ENCODE results near the gene AKR1E2.
A peak's percentile ranks its signal among the peaks of the same experiment; 100 is the strongest.

Gene AKR1E2

DNA sequence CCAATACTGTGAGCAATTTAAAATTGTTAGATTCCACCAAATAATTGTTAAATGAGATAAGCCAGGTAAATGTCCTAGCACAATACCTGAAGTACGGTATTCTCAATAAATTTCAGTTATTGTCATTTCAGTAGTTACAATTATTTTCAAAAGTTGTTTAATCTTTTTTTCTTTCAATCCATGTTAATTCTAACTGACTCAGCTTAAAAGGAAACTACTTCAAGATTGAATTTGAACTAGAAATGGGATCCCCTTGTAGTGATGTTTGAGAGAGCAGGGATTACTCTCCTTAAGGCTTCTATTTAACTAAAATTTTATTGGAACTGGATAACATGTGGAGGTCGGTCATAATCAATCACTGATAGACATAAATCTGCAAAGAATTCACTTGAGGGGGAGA, 6.9 kb upstream of the AKR1E2 start:
- Histone ChIP-seq H3K9ac (ENCODE audit: low read length) (no peak overlapping the region), H3K36me3 (ENCODE audit: control insufficient read depth, insufficient read depth, low read length) (no peaks in the 10 kb centered on the region), H3K9me3 (ENCODE audit: control insufficient read depth, low read length) (no peaks in the 10 kb centered on the region), H3K4me3 (ENCODE audit: low read length) (no peak overlapping the region), H3K4me1 (ENCODE audit: control insufficient read depth, insufficient read depth, low read length) (peaks cover 3% of the 10 kb centered on the region), H3K27me3 (ENCODE audit: control insufficient read depth, insufficient read depth, low read length) (no peaks in the 10 kb centered on the region)

- Histone ChIP-seq H3K4me3 (ENCODE audit: low read length) (no peak overlapping the region), H3K27me3 (ENCODE audit: control insufficient read depth, insufficient read depth, low read length) (no peaks in the 10 kb centered on the region), H3K9me3 (ENCODE audit: control insufficient read depth, low read length) (no peaks in the 10 kb centered on the region), H3K9ac (ENCODE audit: low read length) (no peak overlapping the region), H3K4me1 (ENCODE audit: control insufficient read depth, insufficient read depth, low read length) (peaks cover 3% of the 10 kb centered on the region), H3K36me3 (ENCODE audit: control insufficient read depth, insufficient read depth, low read length) (no peaks in the 10 kb centered on the region)
Observed at GRCh38 chr10:4819707-4820106, 6.3 kb upstream of the AKR1E2 start.

DNA sequence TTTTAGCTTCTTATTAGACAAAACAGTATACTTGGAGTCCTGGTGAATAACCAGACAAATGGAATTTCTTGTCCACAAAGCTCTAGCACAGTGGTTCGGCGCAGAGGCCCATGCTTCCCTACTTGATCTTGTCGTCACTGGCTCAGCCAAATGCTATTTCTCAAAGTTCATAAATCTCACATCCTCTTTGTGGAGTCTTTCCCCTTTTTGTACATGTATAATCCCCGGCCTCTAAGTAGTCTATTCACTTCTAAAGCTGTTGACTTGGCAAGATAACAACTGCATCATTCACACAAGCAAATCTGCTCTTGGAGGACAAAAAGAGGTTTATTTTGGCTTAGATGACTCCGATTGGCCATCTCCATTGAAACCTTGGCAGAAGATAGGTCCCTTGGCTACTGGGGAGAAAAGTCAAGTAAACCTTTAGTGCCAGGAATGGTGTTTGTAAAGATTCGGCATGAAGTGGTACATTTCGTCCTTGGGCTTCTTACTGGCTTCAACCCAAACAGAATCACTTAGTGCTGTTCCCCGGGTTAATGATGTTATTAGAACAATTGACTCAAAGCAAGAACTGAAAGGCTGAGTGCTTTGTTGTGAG, 5.1 kb upstream of the AKR1E2 start:
- H3K27me3 ChIP-seq (ENCODE audit: control insufficient read depth, insufficient read depth, low read length), result no peaks in the 10 kb centered on the region
- no peaks in the 10 kb centered on the region for H3K4me1 ChIP-seq (ENCODE audit: control insufficient read depth, insufficient read depth, low read length)
- no peaks in the 10 kb centered on the region for H3K9me3 ChIP-seq (ENCODE audit: control insufficient read depth, low read length)
- H3K36me3 ChIP-seq (ENCODE audit: control insufficient read depth, insufficient read depth, low read length), result no peaks in the 10 kb centered on the region
- H3K4me3 ChIP-seq (ENCODE audit: low read length), result no peak overlapping the region
- no peak overlapping the region for H3K9ac ChIP-seq (ENCODE audit: low read length)

DNA sequence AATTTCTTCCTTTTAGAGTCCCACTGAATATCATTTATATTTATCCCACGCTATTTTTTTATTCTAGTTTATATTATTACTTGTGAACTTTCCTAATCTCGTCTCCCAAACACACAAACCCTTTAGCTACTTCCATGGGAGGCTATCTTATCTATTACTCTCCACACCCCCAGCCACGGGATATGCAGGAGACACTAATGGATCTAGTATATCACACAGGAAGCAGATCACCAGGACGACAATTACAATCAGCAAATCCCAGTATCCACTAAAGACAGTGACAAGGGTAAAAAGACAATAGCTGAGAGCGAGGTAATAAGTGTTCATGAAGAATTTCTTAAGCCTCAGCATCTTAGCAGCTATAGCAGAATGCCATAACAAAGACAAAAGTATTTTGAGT, 3.8 kb upstream of the AKR1E2 start:
- Histone ChIP-seq H3K9me3 (ENCODE audit: control insufficient read depth, low read length) (no peaks in the 10 kb centered on the region), H3K27me3 (ENCODE audit: control insufficient read depth, insufficient read depth, low read length) (no peaks in the 10 kb centered on the region), H3K36me3 (ENCODE audit: control insufficient read depth, insufficient read depth, low read length) (no peaks in the 10 kb centered on the region), H3K4me1 (ENCODE audit: control insufficient read depth, insufficient read depth, low read length) (peaks cover 5% of the 10 kb centered on the region), H3K9ac (ENCODE audit: low read length) (no peak overlapping the region), H3K4me3 (ENCODE audit: low read length) (no peak overlapping the region)

DNA sequence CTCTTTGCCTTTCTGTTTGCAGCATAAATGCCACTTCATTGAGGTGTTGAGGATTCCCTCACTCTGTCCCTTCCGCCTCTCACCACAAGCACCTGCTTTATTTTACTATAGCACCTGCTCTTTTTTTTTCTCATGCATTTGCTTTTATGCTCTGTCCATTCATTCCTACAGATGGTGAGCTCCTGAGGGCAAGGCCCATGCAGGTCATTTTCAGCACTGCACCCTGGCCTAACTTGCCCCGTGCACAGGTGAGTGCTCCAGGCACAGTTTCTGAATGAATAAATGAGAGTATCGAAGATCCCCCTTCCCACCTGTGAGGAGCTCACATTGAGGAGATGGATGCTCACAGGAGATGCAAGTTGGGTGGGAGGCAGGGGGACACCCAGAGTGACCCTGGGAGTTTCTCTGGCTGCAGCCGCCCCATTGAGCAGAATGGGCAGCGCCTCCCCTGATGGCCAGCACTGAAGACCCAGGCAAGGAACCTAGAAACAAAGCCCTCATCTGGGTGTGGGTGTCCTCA, 1.2 kb upstream of the AKR1E2 start:
- no peaks in the 10 kb centered on the region for H3K27me3 ChIP-seq (ENCODE audit: control insufficient read depth, insufficient read depth, low read length)
- H3K4me1 ChIP-seq (ENCODE audit: control insufficient read depth, insufficient read depth, low read length), result peaks cover 5% of the 10 kb centered on the region
- no peaks in the 10 kb centered on the region for H3K9me3 ChIP-seq (ENCODE audit: control insufficient read depth, low read length)
- no peak overlapping the region for H3K4me3 ChIP-seq (ENCODE audit: low read length)
- no peaks in the 10 kb centered on the region for H3K36me3 ChIP-seq (ENCODE audit: control insufficient read depth, insufficient read depth, low read length)
- H3K9ac ChIP-seq (ENCODE audit: low read length), result no peak overlapping the region

DNA sequence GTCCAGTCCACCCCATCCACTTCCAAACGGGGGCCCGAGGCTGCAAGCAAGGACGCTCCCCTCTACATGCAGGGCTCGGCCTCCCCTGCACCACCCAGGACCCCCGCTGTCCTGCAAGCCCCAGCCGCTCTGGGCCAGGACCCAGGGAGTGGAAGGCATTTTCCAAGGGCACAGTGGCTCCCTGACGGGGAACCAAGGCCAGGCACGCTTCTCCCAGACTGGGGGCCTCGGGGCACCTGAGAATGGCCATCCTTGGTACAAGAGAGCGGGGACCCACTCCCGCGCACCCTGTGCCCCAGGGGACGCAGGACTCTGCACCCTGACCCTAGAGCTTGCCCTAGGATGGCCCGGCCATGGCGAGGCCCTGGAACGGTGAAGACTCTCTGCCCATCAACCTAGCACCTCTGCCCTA, 545 bp upstream of the AKR1E2 start:
- H3K4me3 ChIP-seq (ENCODE audit: low read length), result no peak overlapping the region
- H3K9ac ChIP-seq (ENCODE audit: low read length), result no peak overlapping the region
- H3K4me1 ChIP-seq (ENCODE audit: control insufficient read depth, insufficient read depth, low read length), result peaks cover 5% of the 10 kb centered on the region
- no peaks in the 10 kb centered on the region for H3K27me3 ChIP-seq (ENCODE audit: control insufficient read depth, insufficient read depth, low read length)
- no peaks in the 10 kb centered on the region for H3K36me3 ChIP-seq (ENCODE audit: control insufficient read depth, insufficient read depth, low read length)
- H3K9me3 ChIP-seq (ENCODE audit: control insufficient read depth, low read length), result no peaks in the 10 kb centered on the region

GRCh38 chr10:4826792-4827324, 851 bp downstream of the AKR1E2 start:
- no peaks in the 10 kb centered on the region for H3K36me3 ChIP-seq (ENCODE audit: control insufficient read depth, insufficient read depth, low read length)
- no peaks in the 10 kb centered on the region for H3K9me3 ChIP-seq (ENCODE audit: control insufficient read depth, low read length)
- H3K27me3 ChIP-seq (ENCODE audit: control insufficient read depth, insufficient read depth, low read length), result no peaks in the 10 kb centered on the region
- no peak overlapping the region for H3K4me3 ChIP-seq (ENCODE audit: low read length)
- peak overlapping the region; percentile 56 for H3K9ac ChIP-seq (ENCODE audit: low read length)
- peaks cover 5% of the 10 kb centered on the region for H3K4me1 ChIP-seq (ENCODE audit: control insufficient read depth, insufficient read depth, low read length)

DNA sequence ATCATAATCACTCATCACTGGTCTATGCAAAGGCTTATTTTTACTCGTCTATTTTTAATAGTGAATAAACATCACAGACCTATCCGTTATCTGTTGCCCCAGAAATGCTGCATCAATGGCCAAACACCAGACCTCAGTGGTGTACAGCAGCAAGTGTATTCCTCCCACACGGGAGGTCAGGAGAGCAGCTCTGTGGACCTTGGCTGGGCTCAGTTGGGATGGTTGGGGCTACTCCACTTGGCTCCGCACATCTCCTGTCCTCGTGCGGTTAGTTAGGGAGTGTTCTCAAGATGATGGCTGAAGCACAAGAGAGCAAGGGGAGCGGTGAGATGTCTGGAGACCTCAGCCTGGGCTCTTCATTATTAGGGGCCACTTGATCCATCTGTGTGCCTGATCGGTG, 2.0 kb downstream of the AKR1E2 start:
- H3K9me3 ChIP-seq (ENCODE audit: control insufficient read depth, low read length), result no peaks in the 10 kb centered on the region
- H3K36me3 ChIP-seq (ENCODE audit: control insufficient read depth, insufficient read depth, low read length), result no peaks in the 10 kb centered on the region

GRCh38 chr10:4830551-4830950, 4.5 kb downstream of the AKR1E2 start:
- Histone ChIP-seq H3K9me3 (ENCODE audit: control insufficient read depth, low read length) (no peaks in the 10 kb centered on the region), H3K36me3 (ENCODE audit: control insufficient read depth, insufficient read depth, low read length) (no peaks in the 10 kb centered on the region), H3K4me3 (ENCODE audit: low read length) (no peak overlapping the region), H3K9ac (ENCODE audit: low read length) (no peak overlapping the region), H3K27me3 (ENCODE audit: control insufficient read depth, insufficient read depth, low read length) (no peaks in the 10 kb centered on the region), H3K4me1 (ENCODE audit: control insufficient read depth, insufficient read depth, low read length) (peaks cover 5% of the 10 kb centered on the region)

More for the DNA sequence above, 2.0 kb downstream of the AKR1E2 start:
- Histone ChIP-seq H3K4me1 (ENCODE audit: control insufficient read depth, insufficient read depth, low read length) (peaks cover 5% of the 10 kb centered on the region), H3K9ac (ENCODE audit: low read length) (no peak overlapping the region), H3K27me3 (ENCODE audit: control insufficient read depth, insufficient read depth, low read length) (no peaks in the 10 kb centered on the region), H3K4me3 (ENCODE audit: low read length) (no peak overlapping the region)

GRCh38 chr10:4831091-4831490, 5.1 kb downstream of the AKR1E2 start:
- H3K9ac ChIP-seq (ENCODE audit: low read length), result no peak overlapping the region
- no peaks in the 10 kb centered on the region for H3K9me3 ChIP-seq (ENCODE audit: control insufficient read depth, low read length)
- H3K36me3 ChIP-seq (ENCODE audit: control insufficient read depth, insufficient read depth, low read length), result no peaks in the 10 kb centered on the region
- no peaks in the 10 kb centered on the region for H3K27me3 ChIP-seq (ENCODE audit: control insufficient read depth, insufficient read depth, low read length)
- peaks cover 5% of the 10 kb centered on the region for H3K4me1 ChIP-seq (ENCODE audit: control insufficient read depth, insufficient read depth, low read length)
- H3K4me3 ChIP-seq (ENCODE audit: low read length), result no peak overlapping the region

GRCh38 chr10:4833286-4833685, 7.3 kb downstream of the AKR1E2 start:
- no peaks in the 10 kb centered on the region for H3K27me3 ChIP-seq (ENCODE audit: control insufficient read depth, insufficient read depth, low read length)
- H3K4me3 ChIP-seq (ENCODE audit: low read length), result no peak overlapping the region
- H3K9me3 ChIP-seq (ENCODE audit: control insufficient read depth, low read length), result no peaks in the 10 kb centered on the region
- H3K36me3 ChIP-seq (ENCODE audit: control insufficient read depth, insufficient read depth, low read length), result no peaks in the 10 kb centered on the region
- no peaks in the 10 kb centered on the region for H3K4me1 ChIP-seq (ENCODE audit: control insufficient read depth, insufficient read depth, low read length)
- H3K9ac ChIP-seq (ENCODE audit: low read length), result no peak overlapping the region

DNA sequence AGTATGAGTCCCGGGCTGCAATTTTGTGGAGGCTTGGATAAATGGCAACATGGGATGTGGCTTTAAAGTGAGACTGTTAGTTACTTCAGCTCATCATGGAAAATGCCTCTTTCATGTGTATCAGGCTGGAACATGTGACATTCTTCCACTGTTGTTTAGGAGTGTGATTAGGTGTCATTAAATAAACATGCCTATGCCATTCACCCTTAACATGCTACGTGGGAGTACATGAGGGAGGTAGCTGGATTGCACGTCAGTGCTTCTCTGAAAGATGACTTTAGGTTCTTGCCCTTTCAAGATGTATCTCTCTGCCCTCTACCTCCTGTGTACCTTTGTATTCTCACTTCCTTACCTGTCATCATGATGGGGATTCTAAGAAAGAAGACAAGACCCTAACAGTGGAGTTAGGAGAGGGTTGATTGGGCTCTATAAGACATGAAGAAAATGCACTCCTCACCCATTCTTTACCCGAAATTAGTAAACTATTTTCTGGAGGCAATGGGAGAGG, 8.9 kb downstream of the AKR1E2 start:
- no peak overlapping the region for H3K4me3 ChIP-seq (ENCODE audit: low read length)
- H3K9ac ChIP-seq (ENCODE audit: low read length), result no peak overlapping the region
- no peaks in the 10 kb centered on the region for H3K4me1 ChIP-seq (ENCODE audit: control insufficient read depth, insufficient read depth, low read length)
- no peaks in the 10 kb centered on the region for H3K9me3 ChIP-seq (ENCODE audit: control insufficient read depth, low read length)
- H3K36me3 ChIP-seq (ENCODE audit: control insufficient read depth, insufficient read depth, low read length), result no peaks in the 10 kb centered on the region
- no peaks in the 10 kb centered on the region for H3K27me3 ChIP-seq (ENCODE audit: control insufficient read depth, insufficient read depth, low read length)

Measured in mucosa of stomach (tissue), 1 donor.